Parathyroid adenoma (tissue), 2 donors: ENCODE measurements around the gene SUPT5H.

Experiments
- H2AFZ ChIP-seq: fragments of 300-600 bp; sonication (generic); one replicate; pipeline ENCODE4 v1.7.0; 2017; ENCODE audit warnings: antibody characterized with exemption, mild to moderate bottlenecking
- H3K27ac ChIP-seq: fragments of 300-600 bp; sonication (generic); one replicate; pipeline ENCODE4 v1.7.0; 2017
- H3K27me3 ChIP-seq: fragments of 300-600 bp; sonication (generic); one replicate; pipeline ENCODE4 v1.7.0; 2017; ENCODE audit warnings: low read length; ENCODE audit not compliant: control insufficient read depth, insufficient read depth
- H3K36me3 ChIP-seq: fragments of 300-600 bp; sonication (generic); one replicate; pipeline ENCODE4 v1.7.0; 2017; ENCODE audit warnings: low read length; ENCODE audit not compliant: control insufficient read depth, insufficient read depth
- H3K4me1 ChIP-seq: fragments of 300-600 bp; sonication (generic); one replicate; pipeline ENCODE4 v1.7.0; 2017; ENCODE audit warnings: control low read depth
- H3K4me2 ChIP-seq: fragments of 300-600 bp; sonication (generic); one replicate; pipeline ENCODE4 v1.7.0; 2017; ENCODE audit warnings: low read length
- H3K4me3 ChIP-seq: fragments of 300-600 bp; sonication (generic); one replicate; pipeline ENCODE4 v1.7.0; 2017; ENCODE audit warnings: low read depth, low read length
- H3K79me2 ChIP-seq: fragments of 300-600 bp; sonication (generic); one replicate; pipeline ENCODE4 v1.7.0; 2017; ENCODE audit warnings: control low read depth
- H3K9ac ChIP-seq: fragments of 300-600 bp; sonication (generic); one replicate; pipeline ENCODE4 v1.7.0; 2017; ENCODE audit warnings: mild to moderate bottlenecking
- H3K9me3 ChIP-seq: fragments of 300-600 bp; sonication (generic); one replicate; pipeline ENCODE4 v1.7.0; 2017; ENCODE audit warnings: low read length; ENCODE audit not compliant: control insufficient read depth
- CTCF ChIP-seq: fragments of 300-600 bp; sonication (generic); IDR thresholded peaks from one replicate; pipeline ENCODE4 v1.7.0; 2017; ENCODE audit warnings: antibody characterized with exemption, mild to moderate bottlenecking
- donor health status: primary hyperparathyroidism.

Gene SUPT5H

DNA sequence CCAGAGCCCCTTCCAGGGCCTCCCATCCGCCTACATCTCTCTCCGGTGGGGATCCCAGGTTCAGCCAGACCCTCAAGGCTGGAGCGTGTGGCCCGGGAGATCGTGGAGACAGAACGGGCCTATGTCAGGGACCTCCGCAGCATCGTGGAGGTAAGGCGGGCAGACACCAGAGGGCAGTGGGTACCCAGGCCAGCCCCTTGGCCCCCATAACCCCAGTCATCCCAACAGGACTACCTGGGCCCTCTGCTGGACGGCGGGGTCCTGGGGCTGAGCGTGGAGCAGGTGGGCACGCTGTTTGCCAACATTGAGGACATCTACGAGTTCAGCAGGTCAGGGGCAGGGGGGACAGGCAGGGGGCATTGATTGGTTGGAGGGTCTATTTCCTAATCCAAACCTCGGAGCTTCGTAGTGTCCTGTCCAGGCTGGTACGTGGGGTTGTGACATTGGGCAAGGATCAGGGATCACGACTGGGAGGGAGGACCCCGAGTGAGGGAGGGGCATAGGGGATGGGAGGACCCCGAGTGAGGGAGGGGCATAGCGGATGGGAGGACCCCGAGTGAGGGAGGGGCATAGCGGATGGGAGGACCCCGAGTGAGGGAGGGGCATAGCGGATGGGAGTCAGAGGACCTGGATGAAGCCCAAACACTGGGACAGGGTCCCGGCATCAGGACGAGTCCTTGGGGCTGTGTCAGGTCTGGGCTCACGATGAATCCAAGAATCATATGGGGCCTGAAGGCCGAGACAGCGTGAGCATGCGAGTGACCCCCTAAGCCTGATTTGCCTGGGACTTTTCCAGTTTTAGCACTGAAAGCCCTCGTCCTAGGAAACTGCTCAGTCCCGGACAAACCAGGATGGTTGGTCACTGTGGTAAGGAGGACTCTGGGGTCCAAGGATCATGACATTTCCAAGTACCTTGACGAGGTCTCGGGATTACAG lies 30.0 kb upstream of the SUPT5H start:
- no peak overlapping the region for H3K4me2 ChIP-seq
- TF ChIP-seq CTCF: no peak
- no peaks in the 10 kb centered on the region for H3K36me3 ChIP-seq
- H3K27ac ChIP-seq: no peak overlapping the region
- no peaks in the 10 kb centered on the region for H3K27me3 ChIP-seq
- no peak overlapping the region for H2AFZ ChIP-seq
- no peak overlapping the region for H3K9ac ChIP-seq
- H3K79me2 ChIP-seq: no peaks in the 10 kb centered on the region
- H3K4me3 ChIP-seq: no peak overlapping the region
- no peaks in the 10 kb centered on the region for H3K9me3 ChIP-seq
- peaks cover 16% of the 10 kb centered on the region for H3K4me1 ChIP-seq

GRCh38 chr19:39416152-39417120 lies 28.9 kb upstream of the SUPT5H start:
- no peak overlapping the region for H3K9ac ChIP-seq
- no peak overlapping the region for H2AFZ ChIP-seq
- no peak for TF ChIP-seq CTCF
- H3K4me3 ChIP-seq: no peak overlapping the region
- H3K4me1 ChIP-seq: peaks cover 5% of the 10 kb centered on the region
- no peaks in the 10 kb centered on the region for H3K79me2 ChIP-seq
- no peak overlapping the region for H3K27ac ChIP-seq
- no peaks in the 10 kb centered on the region for H3K27me3 ChIP-seq
- H3K9me3 ChIP-seq: no peaks in the 10 kb centered on the region
- no peaks in the 10 kb centered on the region for H3K36me3 ChIP-seq
- H3K4me2 ChIP-seq: no peak overlapping the region

- no peaks in the 10 kb centered on the region for H3K36me3 ChIP-seq
- no peaks in the 10 kb centered on the region for H3K79me2 ChIP-seq
- no peak overlapping the region for H3K4me3 ChIP-seq
- no peak overlapping the region for H3K4me2 ChIP-seq
- no peaks in the 10 kb centered on the region for H3K27me3 ChIP-seq
- H2AFZ ChIP-seq: no peak overlapping the region
- no peak overlapping the region for H3K27ac ChIP-seq
- H3K4me1 ChIP-seq: peaks cover 1% of the 10 kb centered on the region
- H3K9me3 ChIP-seq: no peaks in the 10 kb centered on the region
- TF ChIP-seq CTCF: no peak
- H3K9ac ChIP-seq: no peak overlapping the region
These were observed 27.8 kb upstream of the SUPT5H start for GRCh38 chr19:39417463-39418181.

- no peak for TF ChIP-seq CTCF
- Histone ChIP-seq H3K9me3 (no peaks in the 10 kb centered on the region), H3K79me2 (no peaks in the 10 kb centered on the region), H2AFZ (no peak overlapping the region), H3K4me2 (no peak overlapping the region), H3K9ac (no peak overlapping the region), H3K27ac (no peak overlapping the region), H3K27me3 (no peaks in the 10 kb centered on the region), H3K36me3 (no peaks in the 10 kb centered on the region), H3K4me1 (no peaks in the 10 kb centered on the region), H3K4me3 (no peak overlapping the region)
These were observed 26.4 kb upstream of the SUPT5H start for GRCh38 chr19:39419003-39419402.
